K562 (cell line): ENCODE data around the gene CCDC159. TPM values are rescaled to one million over a fixed set of nuclear protein-coding genes. Genes with fewer than 3 reads are reported as not detected.

Experiments used
- C11orf30 ChIP-seq: fragments of 450-650 bp; IDR thresholded peaks from 2 replicates; pipeline ENCODE4 v1.6.1; 2016; ENCODE audit warnings: low read depth, mild to moderate bottlenecking
- HNRNPH1 ChIP-seq: fragments of 200-400 bp; formaldehyde crosslinking; optimal IDR thresholded peaks from 2 replicates; pipeline ENCODE3; 2017; ENCODE audit warnings: low read depth, mild to moderate bottlenecking, low read length, moderate library complexity
- ILK ChIP-seq: fragments of 450-650 bp; IDR thresholded peaks from 2 replicates; pipeline ENCODE4 v1.6.1; 2016; ENCODE audit warnings: missing genetic modification characterization, low read depth, mild to moderate bottlenecking, missing compliant biosample characterization, moderate library complexity, borderline replicate concordance
- KDM4B ChIP-seq, 2 experiments: fragments of 450-650 bp in 1 of 2; sonication (generic) in 1 of 2; IDR thresholded peaks; 2 replicates each; pipeline ENCODE4 v1.6.1; 2016 to 2017; ENCODE audit warnings: borderline replicate concordance in 2 of 2, antibody characterized with exemption in 1 of 2, low read depth in 1 of 2, mild to moderate bottlenecking in 1 of 2
- POLR2AphosphoS2 ChIP-seq: IDR thresholded peaks from 2 replicates; pipeline ENCODE4 v1.6.1; 2012; ENCODE audit warnings: low read length, improper control_type of control experiment
- POU5F1 ChIP-seq: fragments of 150-350 bp; IDR thresholded peaks from 2 replicates; pipeline ENCODE4 v1.6.1; 2014; ENCODE audit warnings: borderline replicate concordance, low read length, low read depth, mild to moderate bottlenecking; ENCODE audit not compliant: partially characterized antibody
- RAD51 ChIP-seq: fragments of 450-650 bp; IDR thresholded peaks from 2 replicates; pipeline ENCODE4 v1.7.1; 2016; ENCODE audit warnings: low read depth, mild to moderate bottlenecking, borderline replicate concordance
- SMARCE1 ChIP-seq: fragments of 450-650 bp; IDR thresholded peaks from 2 replicates; pipeline ENCODE4 v1.7.1; 2016; ENCODE audit warnings: mild to moderate bottlenecking
- ZNF445 ChIP-seq: fragments of 250-450 bp; sonication (Bioruptor Pico); IDR thresholded peaks from 2 replicates; pipeline ENCODE4 v1.4.0; 2020; ENCODE audit warnings: low read depth, mild to moderate bottlenecking, moderate library complexity
- ZSCAN32 ChIP-seq: fragments of 450-650 bp; formaldehyde crosslinking; IDR thresholded peaks from 2 replicates; pipeline ENCODE4 v1.4.0; 2020; ENCODE audit warnings: mild to moderate bottlenecking, moderate library complexity
- polyA plus RNA-seq, 8 experiments: library from polyadenylated mRNA; depleted of rRNA in 4 of 8; stranded (reverse) in 5 of 8; unstranded in 3 of 8; fragments of >200 nt; fragmentation: Nextera tagmentation in 2 of 8; fragmentation: Illumina TruSeq in 1 of 8; extraction: Ambion mirVana in 2 of 8; extraction: Trizol in 1 of 8; gene quantifications; 2 replicates each; pipeline versions ENCODE4 v1.2.1 to v1.2.3, GENCODE V29; 2011 to 2014; ENCODE audit warnings: inconsistent platforms in 1 of 8, missing spikeins in 1 of 8
- total RNA-seq, 7 experiments: library from RNA; depleted of rRNA in 6 of 7; stranded (reverse); fragments of >200 nt in 6 of 7; fragmentation: Illumina TruSeq in 2 of 7; extraction: Trizol in 2 of 7; gene quantifications; 2 replicates each; pipeline versions ENCODE4 v1.2.1 to v1.2.3, GENCODE V29; 2011 to 2021; ENCODE audit warnings: low replicate concordance in 1 of 7
- TF ChIP-seq, protein P1 (sequence below): sonication (generic); formaldehyde crosslinking; IDR thresholded peaks from 2 replicates; pipeline ENCODE4 v1.8.0; 2023; ENCODE audit warnings: missing genetic modification reagents, mild to moderate bottlenecking, borderline replicate concordance
- TF ChIP-seq, protein P2 (sequence below): sonication (generic); formaldehyde crosslinking; IDR thresholded peaks from 2 replicates; pipeline ENCODE4 v1.8.0; 2022; ENCODE audit warnings: missing genetic modification reagents, mild to moderate bottlenecking, borderline replicate concordance
- TF ChIP-seq, protein P3 (sequence below): fragments of 450-650 bp; formaldehyde crosslinking; IDR thresholded peaks from 2 replicates; pipeline ENCODE4 v1.4.0; 2020; ENCODE audit warnings: mild to moderate bottlenecking, moderate library complexity
- TF ChIP-seq, protein P4 (sequence below): fragments of 450-650 bp; IDR thresholded peaks from 2 replicates; pipeline ENCODE4 v1.6.1; 2018; ENCODE audit not compliant: partially characterized antibody
- TF ChIP-seq, protein P5 (sequence below): fragments of 250-450 bp; sonication (Bioruptor Pico); IDR thresholded peaks from 2 replicates; pipeline ENCODE4 v1.8.0; 2022; ENCODE audit warnings: inconsistent platforms, mild to moderate bottlenecking, moderate library complexity, borderline replicate concordance

The CCDC159 gene
- total and polyA plus RNA-seq, 9 of the 15 experiments (the other 6 are each of a cell fraction or from before 2014, with no cell fraction given), result 0.68 to 10.1 (median 4.7) TPM

DNA sequence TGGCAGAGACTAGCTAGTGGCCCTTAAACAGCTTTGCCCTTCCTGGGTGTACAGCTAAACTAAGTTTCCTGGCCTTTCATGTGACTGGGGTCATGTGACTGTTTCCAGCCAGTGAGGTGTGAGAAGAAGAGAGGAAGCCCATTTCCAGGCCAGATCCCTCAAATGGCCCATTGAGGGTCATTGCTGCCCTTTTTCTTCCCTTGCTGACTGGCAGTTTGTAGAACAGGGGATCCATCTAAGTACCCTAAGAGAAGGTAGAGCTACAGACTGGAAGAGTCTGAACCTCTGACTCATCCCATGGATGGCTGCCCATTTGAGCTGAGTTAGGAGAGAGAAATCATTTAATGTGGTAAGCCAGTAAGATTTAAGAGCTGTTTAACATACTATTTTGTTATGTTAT lies 30.9 kb downstream of the CCDC159 start (continued):
- TF ChIP-seq, protein P1, sequence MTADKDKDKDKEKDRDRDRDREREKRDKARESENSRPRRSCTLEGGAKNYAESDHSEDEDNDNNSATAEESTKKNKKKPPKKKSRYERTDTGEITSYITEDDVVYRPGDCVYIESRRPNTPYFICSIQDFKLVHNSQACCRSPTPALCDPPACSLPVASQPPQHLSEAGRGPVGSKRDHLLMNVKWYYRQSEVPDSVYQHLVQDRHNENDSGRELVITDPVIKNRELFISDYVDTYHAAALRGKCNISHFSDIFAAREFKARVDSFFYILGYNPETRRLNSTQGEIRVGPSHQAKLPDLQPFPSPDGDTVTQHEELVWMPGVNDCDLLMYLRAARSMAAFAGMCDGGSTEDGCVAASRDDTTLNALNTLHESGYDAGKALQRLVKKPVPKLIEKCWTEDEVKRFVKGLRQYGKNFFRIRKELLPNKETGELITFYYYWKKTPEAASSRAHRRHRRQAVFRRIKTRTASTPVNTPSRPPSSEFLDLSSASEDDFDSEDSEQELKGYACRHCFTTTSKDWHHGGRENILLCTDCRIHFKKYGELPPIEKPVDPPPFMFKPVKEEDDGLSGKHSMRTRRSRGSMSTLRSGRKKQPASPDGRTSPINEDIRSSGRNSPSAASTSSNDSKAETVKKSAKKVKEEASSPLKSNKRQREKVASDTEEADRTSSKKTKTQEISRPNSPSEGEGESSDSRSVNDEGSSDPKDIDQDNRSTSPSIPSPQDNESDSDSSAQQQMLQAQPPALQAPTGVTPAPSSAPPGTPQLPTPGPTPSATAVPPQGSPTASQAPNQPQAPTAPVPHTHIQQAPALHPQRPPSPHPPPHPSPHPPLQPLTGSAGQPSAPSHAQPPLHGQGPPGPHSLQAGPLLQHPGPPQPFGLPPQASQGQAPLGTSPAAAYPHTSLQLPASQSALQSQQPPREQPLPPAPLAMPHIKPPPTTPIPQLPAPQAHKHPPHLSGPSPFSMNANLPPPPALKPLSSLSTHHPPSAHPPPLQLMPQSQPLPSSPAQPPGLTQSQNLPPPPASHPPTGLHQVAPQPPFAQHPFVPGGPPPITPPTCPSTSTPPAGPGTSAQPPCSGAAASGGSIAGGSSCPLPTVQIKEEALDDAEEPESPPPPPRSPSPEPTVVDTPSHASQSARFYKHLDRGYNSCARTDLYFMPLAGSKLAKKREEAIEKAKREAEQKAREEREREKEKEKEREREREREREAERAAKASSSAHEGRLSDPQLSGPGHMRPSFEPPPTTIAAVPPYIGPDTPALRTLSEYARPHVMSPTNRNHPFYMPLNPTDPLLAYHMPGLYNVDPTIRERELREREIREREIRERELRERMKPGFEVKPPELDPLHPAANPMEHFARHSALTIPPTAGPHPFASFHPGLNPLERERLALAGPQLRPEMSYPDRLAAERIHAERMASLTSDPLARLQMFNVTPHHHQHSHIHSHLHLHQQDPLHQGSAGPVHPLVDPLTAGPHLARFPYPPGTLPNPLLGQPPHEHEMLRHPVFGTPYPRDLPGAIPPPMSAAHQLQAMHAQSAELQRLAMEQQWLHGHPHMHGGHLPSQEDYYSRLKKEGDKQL (CRISPR knock-in tag), result no peak
- TF ChIP-seq, protein P2, sequence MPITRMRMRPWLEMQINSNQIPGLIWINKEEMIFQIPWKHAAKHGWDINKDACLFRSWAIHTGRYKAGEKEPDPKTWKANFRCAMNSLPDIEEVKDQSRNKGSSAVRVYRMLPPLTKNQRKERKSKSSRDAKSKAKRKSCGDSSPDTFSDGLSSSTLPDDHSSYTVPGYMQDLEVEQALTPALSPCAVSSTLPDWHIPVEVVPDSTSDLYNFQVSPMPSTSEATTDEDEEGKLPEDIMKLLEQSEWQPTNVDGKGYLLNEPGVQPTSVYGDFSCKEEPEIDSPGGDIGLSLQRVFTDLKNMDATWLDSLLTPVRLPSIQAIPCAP (CRISPR knock-in tag), result no peak
- TF ChIP-seq ZSCAN32 (no peak), POLR2AphosphoS2 (0 out of 2 replicates have a peak, but pooled peaks have one; percentile 62), C11orf30 (peak; percentile 23; the same call in 1 of the 2 replicates), SMARCE1 (no peak), POU5F1 (no peak), HNRNPH1 (no peak), KDM4B (IDR thresholded peaks at IDR 0.05; ENCODE audit: borderline replicate concordance in 2 of 2, low read depth in 1 of 2) (no peak), RAD51 (peak; percentile 96), ZNF445 (CRISPR knock-in tag) (no peak), ILK (tag) (no peak)
- TF ChIP-seq, protein P3, sequence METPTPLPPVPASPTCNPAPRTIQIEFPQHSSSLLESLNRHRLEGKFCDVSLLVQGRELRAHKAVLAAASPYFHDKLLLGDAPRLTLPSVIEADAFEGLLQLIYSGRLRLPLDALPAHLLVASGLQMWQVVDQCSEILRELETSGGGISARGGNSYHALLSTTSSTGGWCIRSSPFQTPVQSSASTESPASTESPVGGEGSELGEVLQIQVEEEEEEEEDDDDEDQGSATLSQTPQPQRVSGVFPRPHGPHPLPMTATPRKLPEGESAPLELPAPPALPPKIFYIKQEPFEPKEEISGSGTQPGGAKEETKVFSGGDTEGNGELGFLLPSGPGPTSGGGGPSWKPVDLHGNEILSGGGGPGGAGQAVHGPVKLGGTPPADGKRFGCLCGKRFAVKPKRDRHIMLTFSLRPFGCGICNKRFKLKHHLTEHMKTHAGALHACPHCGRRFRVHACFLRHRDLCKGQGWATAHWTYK (CRISPR knock-in tag), result peak; percentile 51; the same call in 1 of the 2 replicates
- TF ChIP-seq, protein P4, sequence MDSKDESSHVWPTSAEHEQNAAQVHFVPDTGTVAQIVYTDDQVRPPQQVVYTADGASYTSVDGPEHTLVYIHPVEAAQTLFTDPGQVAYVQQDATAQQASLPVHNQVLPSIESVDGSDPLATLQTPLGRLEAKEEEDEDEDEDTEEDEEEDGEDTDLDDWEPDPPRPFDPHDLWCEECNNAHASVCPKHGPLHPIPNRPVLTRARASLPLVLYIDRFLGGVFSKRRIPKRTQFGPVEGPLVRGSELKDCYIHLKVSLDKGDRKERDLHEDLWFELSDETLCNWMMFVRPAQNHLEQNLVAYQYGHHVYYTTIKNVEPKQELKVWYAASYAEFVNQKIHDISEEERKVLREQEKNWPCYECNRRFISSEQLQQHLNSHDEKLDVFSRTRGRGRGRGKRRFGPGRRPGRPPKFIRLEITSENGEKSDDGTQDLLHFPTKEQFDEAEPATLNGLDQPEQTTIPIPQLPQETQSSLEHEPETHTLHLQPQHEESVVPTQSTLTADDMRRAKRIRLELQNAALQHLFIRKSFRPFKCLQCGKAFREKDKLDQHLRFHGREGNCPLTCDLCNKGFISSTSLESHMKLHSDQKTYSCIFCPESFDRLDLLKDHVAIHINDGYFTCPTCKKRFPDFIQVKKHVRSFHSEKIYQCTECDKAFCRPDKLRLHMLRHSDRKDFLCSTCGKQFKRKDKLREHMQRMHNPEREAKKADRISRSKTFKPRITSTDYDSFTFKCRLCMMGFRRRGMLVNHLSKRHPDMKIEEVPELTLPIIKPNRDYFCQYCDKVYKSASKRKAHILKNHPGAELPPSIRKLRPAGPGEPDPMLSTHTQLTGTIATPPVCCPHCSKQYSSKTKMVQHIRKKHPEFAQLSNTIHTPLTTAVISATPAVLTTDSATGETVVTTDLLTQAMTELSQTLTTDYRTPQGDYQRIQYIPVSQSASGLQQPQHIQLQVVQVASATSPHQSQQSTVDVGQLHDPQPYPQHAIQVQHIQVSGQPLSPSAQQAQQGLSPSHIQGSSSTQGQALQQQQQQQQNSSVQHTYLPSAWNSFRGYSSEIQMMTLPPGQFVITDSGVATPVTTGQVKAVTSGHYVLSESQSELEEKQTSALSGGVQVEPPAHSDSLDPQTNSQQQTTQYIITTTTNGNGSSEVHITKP, result no peak
- TF ChIP-seq, protein P5, sequence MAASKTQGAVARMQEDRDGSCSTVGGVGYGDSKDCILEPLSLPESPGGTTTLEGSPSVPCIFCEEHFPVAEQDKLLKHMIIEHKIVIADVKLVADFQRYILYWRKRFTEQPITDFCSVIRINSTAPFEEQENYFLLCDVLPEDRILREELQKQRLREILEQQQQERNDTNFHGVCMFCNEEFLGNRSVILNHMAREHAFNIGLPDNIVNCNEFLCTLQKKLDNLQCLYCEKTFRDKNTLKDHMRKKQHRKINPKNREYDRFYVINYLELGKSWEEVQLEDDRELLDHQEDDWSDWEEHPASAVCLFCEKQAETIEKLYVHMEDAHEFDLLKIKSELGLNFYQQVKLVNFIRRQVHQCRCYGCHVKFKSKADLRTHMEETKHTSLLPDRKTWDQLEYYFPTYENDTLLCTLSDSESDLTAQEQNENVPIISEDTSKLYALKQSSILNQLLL (CRISPR knock-in tag), result no peak
